HG03378 (cell line): ENCODE data around the gene MBLAC1.

ENCODE experiments used
- ATAC-seq: cut with Tn5 transposase; IDR thresholded peaks from one replicate; pipeline ENCODE4 v1.9.1; 2021; ENCODE audit warnings: mild to moderate bottlenecking, moderate library complexity; ENCODE audit not compliant: unreplicated experiment

Gene MBLAC1

GRCh38 chr7:100169147-100169850 is 42.5 kb downstream of the MBLAC1 start:
- no peak for ATAC-seq

- ATAC-seq = no peak
Observed at GRCh38 chr7:100170101-100170897, 43.5 kb downstream of the MBLAC1 start.

DNA sequence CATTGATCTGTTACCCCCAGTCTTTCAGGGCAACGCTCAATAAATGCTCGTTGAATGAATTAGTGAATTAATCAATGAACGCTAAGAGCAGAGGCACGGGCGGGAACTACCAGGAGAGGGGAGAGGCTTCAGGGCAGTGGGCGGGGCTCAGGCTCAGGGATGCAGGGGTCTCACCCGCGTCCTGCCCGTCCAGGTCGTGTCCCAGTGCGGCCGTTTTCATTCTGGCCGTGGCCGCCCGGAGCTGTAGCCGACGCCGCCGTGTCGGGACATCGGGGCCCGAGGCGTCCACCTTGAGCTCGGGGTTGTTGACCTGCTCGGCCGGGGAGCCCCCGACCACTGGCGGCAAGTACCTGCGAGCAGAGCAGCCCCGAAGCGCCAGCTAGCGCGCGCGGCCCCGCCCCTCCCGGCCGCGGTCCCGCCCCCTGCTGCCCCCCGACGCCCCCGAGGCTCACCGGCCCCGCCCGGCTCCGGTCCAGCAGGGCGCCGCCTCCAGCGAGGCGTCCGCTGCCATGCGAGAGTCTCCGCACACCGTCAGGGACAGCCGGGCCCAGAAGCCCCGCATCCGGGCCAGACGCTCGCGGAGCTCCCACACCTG is 44.4 kb downstream of the MBLAC1 start:
- ATAC-seq = no peak

- ATAC-seq = no peak
Observed at GRCh38 chr7:100171840-100172239, 45.1 kb downstream of the MBLAC1 start.

- ATAC-seq = no peak
Observed at GRCh38 chr7:100173806-100174495, 47.2 kb downstream of the MBLAC1 start.

DNA sequence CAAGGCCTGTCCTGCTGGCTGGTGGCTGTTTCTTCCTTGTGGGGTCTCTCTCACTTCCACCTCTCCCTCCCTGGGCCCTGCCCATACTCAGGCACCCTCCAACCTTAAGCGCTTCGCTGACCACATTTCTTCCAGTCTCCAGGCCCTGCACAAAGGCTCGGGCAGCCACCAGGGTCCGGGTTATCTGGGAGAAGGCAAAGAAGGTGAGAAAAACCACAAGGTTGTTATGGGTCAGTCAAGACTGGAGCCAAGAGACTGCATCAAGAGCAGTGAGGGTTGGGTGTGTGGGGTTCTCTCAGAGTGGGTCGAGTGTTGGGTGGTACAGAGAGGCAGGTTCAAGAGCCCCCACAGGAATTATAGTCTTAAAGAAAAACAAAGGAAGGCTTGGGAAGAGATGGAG is 47.8 kb downstream of the MBLAC1 start:
- no peak for ATAC-seq

- ATAC-seq = no peak
Observed at GRCh38 chr7:100175296-100175935, 48.6 kb downstream of the MBLAC1 start.

DNA sequence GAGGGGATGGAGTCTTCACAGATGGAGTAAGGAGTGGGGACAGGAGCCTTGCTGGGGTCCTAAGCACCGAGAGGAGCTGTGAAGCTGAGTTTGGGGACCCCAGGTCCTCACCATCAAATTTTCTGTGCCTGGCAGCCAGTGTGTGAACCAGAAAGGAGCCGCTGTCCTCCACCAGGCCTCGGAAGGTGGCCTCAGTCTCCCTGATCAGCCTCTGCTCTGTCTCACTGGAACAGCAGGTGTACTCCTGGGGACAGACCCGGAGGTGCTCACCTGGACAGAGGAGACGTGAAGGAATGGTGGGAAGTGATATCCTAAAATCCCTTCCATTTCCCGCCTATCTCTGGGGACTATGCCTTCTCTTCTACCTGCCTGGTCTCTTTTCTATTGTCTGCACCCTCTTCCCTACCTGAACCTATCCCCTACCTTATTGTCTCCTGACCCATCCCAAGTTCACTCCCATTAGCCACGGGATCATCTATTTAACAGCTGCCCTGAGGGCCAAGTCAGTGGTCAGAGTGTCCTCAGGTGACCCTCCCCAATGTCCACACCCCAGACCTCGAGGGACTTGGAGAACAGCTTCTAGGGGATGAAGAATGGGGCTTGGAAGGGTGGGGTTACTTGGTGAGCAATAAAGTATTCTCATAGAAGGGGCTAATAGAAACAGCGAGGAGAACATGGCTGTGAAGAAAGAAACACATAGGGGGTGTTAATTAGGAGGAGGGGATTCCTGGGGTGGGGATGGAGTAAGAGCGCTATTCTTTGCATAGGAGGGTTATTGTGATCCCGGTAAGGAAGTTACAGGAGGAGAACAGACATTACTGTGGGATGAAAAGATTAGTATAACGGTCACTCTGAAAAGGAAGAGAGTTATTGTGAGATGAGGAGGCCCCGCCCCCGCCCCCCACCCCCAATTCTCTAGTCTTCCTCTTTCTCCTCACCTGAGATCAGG is 49.6 kb downstream of the MBLAC1 start:
- no peak for ATAC-seq

- ATAC-seq = peak; percentile 76
Observed at GRCh38 chr7:100177045-100178001, 50.6 kb downstream of the MBLAC1 start, which contains the start of the genes GPC2 and STAG3. Gene GPC2, minus strand, starts transcription at chr7:100177381. Its CDS starts 182 bp downstream, at chr7:100177199. Gene STAG3, plus strand, starts transcription at chr7:100177918. Its CDS starts 2,639 bp downstream, at chr7:100180557.
